Peyer's patch (tissue), 4 donors: ENCODE data around the gene ASZ1.

ENCODE experiments used
- CTCF ChIP-seq, 6 experiments: fragments of 450-650 bp in 4 of 6; fragments of 200-600 bp in 2 of 6; sonication (generic) in 1 of 6; IDR thresholded peaks; one replicate each; pipeline ENCODE4 v1.5.1; 2017 to 2019; ENCODE audit warnings: antibody characterized with exemption in 6 of 6, mild to moderate bottlenecking in 3 of 6, moderate library complexity in 1 of 6
- POLR2A ChIP-seq, 2 donors: fragments of 450-650 bp; IDR thresholded peaks; one replicate each; pipeline ENCODE4 v1.5.1; 2017; ENCODE audit warnings: antibody characterized with exemption in 2 of 2, mild to moderate bottlenecking in 2 of 2, moderate library complexity in 2 of 2

- TF ChIP-seq CTCF (IDR thresholded peaks at IDR 0.05) (no peak), POLR2A (IDR thresholded peaks at IDR 0.05) (no peak)
Measured at GRCh38 chr7:117445206-117445605, 17.9 kb upstream of the ASZ1 start.
